DND-41 (cell line): Measurements from ENCODE around the gene CIAO3.

Experiments
- EZH2 ChIP-seq: IDR thresholded peaks from 3 replicates; pipeline ENCODE4 v1.6.1; 2012; ENCODE audit warnings: borderline replicate concordance, low read depth, mild to moderate bottlenecking, moderate library complexity, low read length, inconsistent platforms; ENCODE audit not compliant: severe bottlenecking
- TF ChIP-seq, protein P1 (sequence below): IDR thresholded peaks from 2 replicates; pipeline ENCODE4 v1.5.1; 2012; ENCODE audit warnings: borderline replicate concordance, low read length, moderate library complexity, mild to moderate bottlenecking; ENCODE audit not compliant: poor library complexity, severe bottlenecking; ENCODE audit errors: extremely low read depth

DNA sequence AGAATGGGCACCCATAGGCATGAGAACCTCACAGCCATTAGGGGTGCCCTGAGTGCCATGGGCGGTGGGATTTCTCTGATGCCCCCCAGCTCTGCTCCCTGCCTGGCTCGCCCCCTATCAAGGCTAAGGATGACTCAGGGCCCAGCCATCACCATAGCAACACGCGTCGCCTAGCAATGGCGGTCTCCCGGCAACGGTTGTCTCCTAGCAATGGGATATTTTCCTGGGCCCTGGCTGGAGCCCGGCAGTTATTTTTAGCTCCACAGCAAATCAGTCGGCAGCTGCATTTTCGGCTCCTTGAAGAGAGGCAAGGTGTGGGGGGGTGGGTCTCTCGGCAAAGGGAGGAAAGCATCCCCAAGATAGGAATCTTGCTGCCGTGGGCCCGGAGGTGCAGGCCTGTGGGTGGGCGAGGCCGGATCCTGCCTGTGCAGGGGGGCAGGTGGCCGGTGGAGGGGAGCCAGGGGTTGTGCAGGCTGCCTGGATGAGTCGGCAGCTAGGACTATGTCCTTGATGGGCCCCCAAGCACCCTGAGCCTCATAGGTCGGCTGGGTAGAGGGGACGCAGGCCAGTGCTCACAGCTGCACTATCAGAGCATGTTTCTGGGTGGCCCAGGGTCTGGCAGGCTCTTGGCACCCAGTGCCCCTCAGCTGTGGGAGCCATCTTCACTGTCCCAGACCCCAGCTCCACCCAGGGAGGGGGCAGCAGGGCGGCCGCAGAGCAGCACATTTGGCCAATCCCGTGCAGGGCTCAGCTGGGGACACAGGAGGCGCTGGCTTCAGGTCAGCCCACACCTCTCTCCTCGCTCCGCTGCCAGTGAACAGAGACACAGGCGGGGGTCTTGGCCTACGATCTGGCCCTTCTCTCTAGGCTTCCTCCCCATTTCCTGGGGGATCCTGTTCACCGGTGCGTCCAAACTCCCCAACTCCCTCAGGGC lies 31.0 kb downstream of the CIAO3 start:
- no peak for TF ChIP-seq EZH2
- TF ChIP-seq, protein P1, sequence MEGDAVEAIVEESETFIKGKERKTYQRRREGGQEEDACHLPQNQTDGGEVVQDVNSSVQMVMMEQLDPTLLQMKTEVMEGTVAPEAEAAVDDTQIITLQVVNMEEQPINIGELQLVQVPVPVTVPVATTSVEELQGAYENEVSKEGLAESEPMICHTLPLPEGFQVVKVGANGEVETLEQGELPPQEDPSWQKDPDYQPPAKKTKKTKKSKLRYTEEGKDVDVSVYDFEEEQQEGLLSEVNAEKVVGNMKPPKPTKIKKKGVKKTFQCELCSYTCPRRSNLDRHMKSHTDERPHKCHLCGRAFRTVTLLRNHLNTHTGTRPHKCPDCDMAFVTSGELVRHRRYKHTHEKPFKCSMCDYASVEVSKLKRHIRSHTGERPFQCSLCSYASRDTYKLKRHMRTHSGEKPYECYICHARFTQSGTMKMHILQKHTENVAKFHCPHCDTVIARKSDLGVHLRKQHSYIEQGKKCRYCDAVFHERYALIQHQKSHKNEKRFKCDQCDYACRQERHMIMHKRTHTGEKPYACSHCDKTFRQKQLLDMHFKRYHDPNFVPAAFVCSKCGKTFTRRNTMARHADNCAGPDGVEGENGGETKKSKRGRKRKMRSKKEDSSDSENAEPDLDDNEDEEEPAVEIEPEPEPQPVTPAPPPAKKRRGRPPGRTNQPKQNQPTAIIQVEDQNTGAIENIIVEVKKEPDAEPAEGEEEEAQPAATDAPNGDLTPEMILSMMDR: no peak
